Stimulated activated CD4-positive, alpha-beta T cell treated with anti-CD3 and anti-CD28 coated beads, Interleukin-1b, Interleukin-23, amount 100 ng/mL, for 1 hour (primary cell): ENCODE results near the gene SPRR5.

Experiments
- DNase-seq, 2 donors: peaks; one replicate each; pipeline ENCODE4 v3.0.0-alpha.2; 2020; ENCODE audit warnings: low read depth in 2 of 2

SPRR5 gene, protein sequence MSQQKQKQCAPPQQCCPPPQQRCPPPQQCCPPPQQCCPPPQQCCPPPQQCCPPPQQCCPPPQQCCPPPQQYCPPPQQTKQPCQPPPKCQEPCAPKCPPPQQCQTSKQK

DNA sequence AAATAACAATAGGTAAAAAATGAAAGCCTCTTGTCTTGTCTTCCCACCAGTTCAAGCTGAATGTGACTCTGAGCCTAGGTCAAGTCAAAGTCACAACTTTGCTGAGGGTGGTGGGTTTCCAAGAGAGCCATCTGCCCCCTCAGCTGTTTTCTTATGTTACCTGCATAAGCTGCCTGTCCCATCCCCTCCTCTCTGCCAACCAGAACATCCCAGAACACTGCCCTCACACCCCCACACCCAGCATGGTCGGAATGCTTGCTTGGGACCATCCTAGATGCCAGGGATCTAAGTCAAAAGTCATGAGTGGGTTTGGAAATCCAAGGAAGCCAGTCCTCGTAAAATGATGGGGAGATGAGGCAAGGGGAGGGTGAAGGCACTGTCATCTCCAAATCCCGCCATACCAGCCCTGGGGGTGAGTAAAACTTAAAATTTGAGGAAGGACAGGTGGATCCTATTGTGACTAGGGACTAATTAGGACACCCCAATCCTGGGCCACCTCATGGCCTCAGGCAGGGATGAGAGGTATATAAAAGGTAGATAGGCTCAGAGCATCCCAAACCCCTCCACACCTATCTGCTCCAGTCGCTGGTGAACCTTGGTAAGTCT is at the start of gene SPRR5:
SPRR5 (plus strand) TSS at position 556 of the 606 bp plus-strand sequence. CDS start 1,349 bp downstream, outside the sequence.
- DNase-seq: no peak

DNA sequence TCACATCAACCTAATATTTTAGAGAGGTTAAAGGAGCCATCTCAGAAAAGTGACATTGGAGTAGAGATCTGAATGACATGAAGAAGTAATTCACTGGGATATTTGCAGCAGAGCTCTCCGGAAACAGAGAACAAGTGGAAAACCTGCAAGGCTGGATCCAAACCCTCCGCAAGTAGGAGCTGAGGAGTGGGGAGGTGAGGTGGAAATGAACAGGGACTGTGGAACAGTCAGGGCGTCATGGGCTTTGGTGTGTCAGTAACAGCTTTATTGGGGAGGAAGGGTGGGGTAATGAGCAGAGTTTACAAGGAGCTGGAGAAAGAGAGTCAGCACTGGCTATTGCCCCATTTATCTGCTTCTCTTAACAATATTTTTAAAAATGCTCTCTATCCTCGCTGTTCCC is 48.0 kb upstream of the SPRR5 start:
- DNase-seq: no peak

DNA sequence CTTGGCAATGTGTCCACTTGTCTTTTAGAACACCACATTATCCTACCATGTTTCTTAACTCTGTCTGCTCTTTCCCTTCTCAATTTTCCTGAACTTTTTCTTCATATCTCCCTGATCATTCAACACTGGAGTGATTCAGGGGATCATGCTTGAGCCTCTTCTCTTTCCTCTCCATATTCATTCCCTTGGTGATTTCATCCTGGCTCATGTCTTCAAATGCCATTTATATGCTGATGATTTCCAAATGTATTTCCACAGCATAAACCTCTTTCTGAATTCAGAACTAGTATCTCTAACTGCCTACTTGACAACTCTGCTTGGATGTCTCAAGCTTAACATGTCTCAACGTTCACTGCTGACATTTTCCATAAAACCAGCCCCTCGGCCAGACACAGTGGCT is 47.1 kb upstream of the SPRR5 start:
- no peak for DNase-seq

DNA sequence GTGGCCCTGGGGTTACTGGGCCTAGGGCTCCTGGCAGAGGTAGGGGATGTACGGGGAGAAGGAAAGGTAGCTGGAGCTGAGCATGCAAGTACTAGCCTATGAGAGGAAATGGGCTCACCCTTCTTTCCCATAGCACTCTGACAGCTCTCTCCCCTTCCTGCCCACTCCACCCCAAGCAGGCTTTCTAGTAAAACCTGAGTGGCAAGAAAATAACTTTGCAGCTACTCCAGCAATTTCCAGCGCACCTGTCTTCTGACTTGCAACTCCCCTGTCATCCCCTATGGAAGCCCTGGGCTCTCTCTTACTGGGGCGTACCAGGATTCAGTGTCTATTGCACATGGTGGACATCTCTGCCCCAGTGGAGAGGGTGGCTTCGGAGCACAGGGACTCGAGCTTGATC is 45.4 kb upstream of the SPRR5 start:
- no peak for DNase-seq

DNA sequence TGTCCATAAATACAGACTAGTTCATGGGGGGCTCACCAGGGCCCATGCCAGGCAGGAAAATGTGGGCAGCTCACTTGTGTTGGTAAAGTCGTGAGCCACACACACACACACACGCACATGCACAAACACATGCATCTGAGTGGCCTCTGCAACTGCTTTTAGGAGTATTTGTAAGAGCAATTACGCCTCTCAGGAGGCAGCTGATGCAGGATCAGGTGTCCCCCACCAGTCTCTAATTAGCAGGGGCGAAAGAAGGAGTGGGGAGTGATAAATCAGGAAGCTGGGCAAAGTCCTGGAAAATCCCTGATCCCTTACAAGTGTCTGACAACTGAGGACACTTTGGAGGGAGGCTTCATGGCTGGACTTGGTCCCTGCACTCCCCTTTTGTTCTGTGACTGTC is 44.4 kb upstream of the SPRR5 start:
- DNase-seq: no peak

DNA sequence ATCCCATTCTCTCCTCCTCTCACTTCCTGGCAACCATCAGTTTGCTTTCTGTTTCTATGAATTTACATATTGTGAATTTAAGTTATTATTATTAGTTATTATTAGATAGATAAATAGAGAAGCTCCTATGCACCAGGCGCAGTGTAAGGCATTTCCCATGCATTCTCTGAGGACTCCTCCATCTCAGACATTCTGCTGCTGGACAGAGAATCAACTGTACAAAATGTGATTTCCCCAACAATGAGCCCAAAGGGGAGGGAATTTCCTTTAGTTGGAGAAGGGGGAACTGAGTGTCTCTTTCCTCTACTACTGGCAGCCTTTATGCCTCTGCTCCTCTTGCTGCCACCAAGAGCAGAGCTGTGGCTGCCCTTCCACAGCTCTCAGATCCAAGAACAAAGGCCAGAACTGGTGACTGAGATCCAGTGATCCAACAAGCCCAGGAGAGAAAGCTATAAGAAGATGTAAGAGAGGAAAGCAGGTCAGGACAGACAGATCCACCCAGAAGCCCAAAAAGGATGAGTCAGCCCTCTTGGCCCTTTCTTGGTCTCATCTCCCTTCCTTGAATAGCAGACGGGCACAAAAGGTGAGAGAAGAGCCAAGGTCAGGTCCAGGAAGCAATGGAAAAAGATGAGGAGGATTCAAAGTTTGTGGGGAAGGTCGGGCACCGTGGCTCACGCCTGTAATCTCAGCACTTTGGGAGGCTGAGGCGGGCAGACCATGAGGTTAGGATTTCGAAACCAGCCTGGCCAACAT is 42.1 kb upstream of the SPRR5 start:
- no peak for DNase-seq

DNA sequence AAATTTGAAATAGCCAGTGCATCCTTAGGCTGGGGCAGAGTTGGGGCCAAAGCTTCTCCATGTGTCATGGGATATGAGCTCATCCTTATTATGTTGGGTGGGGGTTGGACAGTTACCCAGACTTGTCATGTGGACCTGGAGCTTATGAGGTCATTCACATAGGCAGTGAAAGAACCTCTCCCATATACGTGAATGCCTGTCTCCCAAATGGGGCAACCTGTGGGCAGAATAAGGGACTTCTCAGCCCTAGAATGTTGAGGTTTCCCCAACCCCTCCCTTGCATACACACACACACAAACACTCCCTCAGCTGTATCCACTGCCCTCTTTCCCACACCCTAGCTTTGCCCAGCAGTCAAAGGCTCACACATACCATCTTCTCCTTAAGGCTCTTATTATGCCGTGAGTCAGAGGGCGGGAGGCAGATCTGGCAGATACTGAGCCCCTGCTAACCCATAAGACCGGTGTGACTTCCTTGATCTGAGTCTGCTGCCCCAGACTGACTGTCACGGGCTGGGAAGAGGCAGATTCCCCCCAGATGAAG is 40.9 kb upstream of the SPRR5 start:
- DNase-seq: no peak

DNA sequence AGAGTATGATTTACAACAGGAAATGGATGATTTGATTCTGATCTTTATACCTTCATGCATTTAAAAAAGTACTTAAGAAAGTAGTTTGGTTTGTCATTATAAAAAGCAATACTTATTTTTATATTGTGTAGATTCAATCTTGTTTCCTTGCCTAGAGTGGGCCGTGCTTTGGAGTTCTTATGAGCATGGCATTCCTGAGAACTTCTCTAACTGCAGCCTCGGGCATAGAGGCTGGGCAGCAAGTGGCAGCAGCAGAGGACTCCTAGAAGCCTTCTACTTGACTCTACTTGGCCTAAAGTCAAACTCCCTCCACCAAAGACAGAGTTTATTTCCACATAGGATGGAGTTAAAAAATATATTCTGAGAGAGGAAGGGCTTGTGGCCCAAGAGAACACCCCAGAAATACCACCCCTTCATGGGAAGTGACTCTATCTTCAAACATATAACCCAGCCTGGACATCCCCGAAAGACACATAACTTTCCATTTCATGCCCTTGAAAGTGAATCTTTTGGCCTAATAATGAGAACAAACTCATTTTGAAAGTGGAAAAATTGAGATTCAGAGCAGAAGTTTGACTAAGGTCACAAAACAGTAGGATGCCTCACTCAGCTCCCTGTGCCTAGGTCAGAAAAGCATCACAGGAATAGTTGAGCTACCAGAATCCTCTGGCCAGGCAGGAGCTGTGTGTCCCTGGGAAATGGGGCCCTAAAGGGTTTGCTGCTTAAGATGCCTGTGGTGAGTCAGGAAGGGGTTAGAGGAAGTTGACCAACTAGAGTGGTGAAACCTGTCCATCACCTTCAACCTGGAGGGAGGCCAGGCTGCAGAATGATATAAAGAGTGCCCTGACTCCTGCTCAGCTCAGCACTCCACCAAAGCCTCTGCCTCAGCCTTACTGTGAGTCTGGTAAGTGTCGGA is 39.1 kb upstream of the SPRR5 start, which contains the start of gene IVL:
IVL (plus strand) TSS at position 861 of the 916 bp plus-strand sequence. CDS start 1,252 bp downstream, outside the sequence.
- no peak for DNase-seq

DNA sequence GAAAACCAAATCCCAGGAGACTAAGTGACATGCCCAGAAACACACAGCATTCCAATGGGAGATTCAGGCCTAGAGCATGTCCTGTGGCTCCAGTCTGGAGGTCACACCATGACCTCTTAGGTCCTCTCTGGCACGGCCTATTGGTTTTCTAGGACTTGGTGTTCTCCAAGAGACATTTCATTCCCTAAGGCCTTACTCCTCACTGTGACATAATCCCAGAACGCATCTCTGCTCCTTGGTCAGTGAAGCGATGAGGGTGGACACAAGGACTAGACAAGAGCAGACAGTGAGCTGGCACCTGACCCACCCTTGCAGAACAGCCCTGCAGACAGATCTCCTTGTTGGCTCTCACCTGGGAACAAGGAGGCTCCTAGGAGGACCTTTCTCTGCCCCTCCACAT is 37.8 kb upstream of the SPRR5 start:
- DNase-seq: no peak

DNA sequence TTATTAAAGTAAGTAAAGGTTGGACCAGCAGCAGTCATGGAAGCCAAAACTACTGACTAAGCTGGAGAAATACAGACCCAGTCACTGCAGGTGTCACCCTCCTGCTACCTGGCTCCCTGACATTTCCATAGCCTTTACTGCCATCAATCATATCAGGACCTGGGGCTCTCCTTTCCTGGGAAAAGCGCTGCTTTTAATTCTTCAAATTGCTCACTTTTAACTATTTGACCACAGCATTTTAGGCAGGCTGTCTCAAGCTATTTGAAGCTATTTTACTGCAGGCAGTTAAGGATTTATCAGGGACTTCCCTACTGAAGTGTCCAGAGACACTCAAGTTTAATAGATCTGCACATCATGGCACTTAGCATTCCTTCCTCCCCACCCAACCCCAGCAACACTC is 34.5 kb upstream of the SPRR5 start:
- DNase-seq: no peak

DNA sequence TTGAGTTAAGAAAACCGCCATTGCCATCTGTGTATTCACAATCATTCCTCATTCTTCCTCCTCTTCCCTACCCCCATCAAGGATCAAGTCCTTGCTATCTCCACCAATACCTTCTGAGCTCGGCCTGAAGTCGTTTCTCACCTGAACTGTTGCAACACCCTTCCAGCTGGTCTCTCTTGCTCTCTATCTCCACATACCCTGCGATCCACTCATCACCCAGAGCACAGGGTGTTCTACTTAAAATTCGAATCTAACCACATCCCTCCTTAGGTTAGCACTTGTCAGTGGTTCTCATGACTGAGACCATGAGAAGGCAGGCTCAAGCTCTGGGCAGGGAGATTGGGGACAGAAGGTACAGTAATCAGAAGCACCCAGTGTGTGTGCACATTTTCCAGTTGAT is 34.1 kb upstream of the SPRR5 start:
- DNase-seq: no peak

DNA sequence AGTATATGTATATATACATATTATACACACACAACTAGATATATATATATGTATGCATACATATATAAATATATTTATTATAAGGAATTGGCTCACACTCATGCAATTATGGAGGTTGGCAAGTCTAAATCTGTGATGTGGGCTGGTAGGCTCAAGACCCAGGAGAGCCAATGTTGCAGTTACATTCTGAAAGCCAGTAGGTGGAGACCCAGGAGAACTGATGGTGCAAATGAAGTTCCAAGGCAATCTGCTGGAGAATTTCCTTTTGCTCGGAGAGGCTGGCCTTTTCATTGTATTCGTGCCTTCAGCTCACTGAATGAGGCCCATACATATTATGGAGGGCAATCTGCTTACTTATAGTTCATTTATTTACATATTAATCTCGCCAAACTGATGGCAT is 29.2 kb upstream of the SPRR5 start:
- DNase-seq: no peak

DNA sequence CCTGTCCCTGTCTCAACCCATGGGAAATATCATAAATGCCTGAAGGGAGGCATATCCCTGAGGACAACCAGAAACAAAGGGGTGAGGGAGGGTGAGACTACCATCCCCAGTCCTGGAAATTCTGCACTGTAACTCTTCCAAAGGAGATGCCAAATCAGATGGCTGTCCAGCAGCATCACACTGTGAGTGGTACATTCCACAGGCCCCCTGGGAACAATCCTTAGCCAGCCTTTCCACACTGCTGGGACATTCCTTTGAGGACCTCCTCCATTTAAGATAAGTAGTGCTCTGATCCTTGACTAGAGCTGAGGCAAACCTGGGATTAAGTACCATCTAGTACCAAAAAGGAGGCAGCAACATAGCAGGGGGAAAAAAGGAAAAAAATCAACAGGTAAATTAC is 27.9 kb upstream of the SPRR5 start:
- no peak for DNase-seq

DNA sequence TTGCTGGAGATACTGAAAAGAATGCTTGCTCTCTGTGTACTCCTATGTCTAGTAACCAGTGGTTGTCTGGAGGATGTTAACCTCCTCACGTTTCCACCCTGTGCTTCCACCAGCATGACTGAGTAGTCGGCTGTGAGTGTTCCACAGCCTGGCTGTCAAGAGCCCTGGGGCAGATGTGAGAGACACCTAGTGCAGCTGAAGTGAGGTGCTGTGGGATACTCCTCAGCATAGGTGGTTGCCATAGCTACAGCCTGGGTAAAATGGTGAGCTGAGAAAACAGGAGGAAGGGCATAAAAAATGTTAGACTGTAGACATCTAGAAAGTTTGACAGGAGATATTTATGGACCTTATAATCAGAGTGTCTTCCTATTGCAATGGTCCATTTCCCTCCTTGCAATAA is 22.8 kb upstream of the SPRR5 start:
- DNase-seq: no peak

DNA sequence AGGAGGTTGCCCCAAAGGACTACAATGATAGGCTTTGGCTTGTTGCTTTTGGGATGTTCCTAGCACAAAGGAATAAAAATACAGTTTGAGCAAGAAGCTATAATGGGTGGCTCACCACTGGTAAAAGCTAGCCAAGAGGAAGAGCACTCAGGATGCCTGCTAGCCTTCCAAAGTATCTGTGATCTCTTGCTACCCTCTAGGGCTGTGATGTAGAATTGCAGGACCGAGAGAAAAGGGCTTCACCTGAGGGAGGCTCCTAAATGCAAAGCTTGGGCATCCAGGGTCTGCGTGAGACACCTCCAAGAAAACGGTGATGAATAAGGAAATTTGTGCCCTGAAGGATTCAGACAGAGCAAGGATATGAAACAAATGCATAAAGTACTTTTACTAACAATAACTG is 20.9 kb upstream of the SPRR5 start:
- DNase-seq: no peak

DNA sequence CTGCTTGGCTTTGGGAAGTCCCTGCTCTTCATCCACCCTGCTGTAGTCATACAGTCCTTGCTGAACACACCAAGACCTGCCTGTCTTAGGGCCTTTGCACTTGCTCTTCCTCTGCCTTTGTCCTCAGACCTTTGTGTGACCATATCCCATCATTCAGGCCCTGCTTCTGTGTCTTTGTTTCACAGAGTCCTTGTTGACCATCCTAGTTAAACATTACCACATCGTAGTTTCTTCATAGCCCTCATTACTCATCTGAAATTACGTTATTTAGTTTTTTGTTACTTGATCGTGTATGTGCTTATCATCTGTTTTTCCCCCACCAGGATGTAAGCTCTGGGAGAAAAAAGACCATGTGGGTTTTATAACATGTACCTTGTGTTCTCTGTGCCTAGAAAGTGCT is 18.3 kb upstream of the SPRR5 start:
- DNase-seq: no peak

DNA sequence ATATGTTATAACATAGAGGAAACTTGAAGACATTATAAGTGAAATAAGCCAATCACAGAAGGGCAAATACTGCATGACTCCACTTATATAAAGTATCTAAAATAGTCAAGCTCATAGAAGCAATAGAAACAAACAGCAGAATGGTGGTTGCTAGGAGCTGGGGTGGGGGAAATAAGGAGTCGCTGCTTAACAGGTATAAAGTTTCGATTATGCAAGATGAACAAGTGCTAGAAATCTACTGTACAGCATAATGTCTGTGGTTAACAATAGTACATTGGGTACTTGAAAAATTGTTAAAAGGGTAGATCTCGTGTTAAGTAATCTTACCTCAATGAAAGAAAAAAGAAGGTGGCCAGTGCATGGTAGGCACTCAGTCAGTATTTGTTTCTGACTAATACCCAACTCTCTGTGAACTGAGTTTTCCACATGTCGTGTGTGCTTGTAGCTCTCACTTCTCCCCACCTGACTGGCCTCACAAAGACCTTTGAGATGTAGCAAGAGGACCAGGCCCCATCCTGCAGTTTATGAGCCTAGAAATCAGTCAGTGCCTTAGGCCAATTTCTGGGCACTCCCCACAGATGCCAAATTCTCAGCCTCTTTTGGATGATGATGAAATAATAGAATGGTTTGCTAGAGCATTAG is 14.7 kb upstream of the SPRR5 start:
- no peak for DNase-seq

DNA sequence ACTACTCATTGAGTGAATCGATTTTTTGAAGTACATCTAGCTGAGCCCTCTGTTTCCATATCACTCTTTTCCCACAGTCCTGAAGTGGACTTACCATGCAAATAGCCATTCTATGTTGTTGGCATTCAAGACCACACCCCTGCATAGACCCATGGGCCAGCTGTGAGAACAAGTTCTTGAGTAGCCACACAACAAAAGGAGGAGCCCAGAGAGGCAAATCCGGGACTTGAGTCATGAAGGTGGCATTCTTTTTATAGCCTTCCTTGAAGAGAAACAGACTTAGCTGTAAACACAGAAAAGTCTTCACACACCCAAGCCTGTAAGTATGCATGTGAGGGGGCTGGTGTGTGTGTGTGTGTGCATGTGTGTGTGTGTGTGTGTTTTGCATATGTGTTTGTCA is 13.8 kb upstream of the SPRR5 start:
- DNase-seq: no peak

DNA sequence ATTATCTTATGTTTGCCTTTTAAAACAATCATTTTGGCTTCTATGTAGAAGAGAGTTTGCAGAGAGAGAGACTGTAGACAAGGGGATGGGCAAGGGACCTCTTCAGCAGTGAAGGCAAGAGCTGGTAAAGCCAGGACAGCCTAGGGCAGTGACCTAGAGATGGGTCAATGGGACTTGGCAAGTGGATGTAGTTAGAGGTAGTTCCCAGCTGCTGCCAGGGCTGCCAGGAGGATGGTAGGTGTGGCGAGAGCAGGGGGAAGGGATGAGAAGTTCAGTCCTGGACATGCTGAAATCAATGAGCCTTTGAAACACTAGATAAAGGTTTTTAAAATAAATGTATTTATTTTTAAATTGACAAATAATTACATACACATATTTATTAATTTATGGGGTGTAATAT is 6.4 kb upstream of the SPRR5 start:
- DNase-seq: no peak

DNA sequence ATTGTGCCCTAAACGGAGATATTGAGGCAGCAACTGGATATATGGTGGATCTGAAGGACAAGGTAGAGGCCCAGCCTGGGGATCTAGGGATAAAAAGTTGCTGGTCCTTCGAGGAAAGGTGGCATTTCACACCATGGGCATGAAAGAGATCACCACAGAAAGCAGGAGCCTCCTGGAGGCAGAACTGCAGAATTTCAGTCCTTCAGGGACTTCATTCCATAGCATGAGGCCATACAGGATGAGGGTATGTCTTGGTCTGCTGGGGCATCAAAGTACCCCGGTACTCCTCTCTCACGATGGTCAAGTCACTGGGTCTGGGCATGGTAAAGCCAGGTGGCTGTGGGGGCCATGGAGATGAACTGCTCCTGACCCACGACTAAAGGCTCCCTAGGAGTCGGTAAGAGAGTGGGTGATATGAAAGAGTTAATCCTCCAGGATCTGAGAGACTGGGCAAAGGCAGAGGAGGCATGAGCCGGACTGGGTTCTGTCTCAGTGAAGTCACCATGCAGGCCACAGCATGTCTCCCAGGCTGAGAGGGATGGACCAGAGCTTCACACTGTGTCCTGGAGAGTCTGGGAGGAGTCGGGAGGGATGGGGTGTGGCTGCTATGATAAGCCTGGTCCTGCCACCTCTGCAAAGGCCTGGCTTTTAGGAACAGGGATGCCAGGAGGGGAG is 5.8 kb upstream of the SPRR5 start:
- no peak for DNase-seq

DNA sequence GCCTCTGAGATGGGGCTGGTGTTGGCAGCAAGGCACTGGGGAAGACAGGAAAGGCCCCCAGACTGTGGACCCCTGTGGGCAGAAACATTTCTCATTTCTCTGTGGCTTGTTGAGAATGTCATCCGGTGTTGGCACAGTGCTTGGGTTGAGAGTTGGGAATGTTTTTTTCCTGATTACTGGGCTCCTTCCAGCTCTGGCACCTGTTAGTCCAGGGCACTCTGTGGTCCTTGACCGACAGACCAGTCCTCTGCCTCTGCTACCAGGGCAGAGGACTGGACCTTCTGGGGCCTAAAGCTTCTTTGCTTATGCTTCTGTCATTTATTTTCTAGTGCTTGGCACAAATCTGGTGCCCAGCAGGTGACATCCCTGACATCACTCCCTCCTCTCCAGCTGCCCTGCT is 4.8 kb upstream of the SPRR5 start:
- no peak for DNase-seq
